Loucy (cell line): ENCODE data around the gene NAALADL2.

ENCODE experiments used
- EZH2phosphoT487 ChIP-seq: fragments of 200-600 bp; IDR thresholded peaks from 2 replicates; pipeline ENCODE4 v1.6.1; 2018; ENCODE audit warnings: antibody characterized with exemption, mild to moderate bottlenecking, moderate library complexity, borderline replicate concordance
- TF ChIP-seq, protein P1 (sequence below): fragments of 200-600 bp; sonication (generic); conservative IDR thresholded peaks from 2 replicates; pipeline ENCODE4 v1.5.1; 2014; ENCODE audit warnings: mild to moderate bottlenecking, antibody characterized with exemption, low read length

- TF ChIP-seq, protein P1, sequence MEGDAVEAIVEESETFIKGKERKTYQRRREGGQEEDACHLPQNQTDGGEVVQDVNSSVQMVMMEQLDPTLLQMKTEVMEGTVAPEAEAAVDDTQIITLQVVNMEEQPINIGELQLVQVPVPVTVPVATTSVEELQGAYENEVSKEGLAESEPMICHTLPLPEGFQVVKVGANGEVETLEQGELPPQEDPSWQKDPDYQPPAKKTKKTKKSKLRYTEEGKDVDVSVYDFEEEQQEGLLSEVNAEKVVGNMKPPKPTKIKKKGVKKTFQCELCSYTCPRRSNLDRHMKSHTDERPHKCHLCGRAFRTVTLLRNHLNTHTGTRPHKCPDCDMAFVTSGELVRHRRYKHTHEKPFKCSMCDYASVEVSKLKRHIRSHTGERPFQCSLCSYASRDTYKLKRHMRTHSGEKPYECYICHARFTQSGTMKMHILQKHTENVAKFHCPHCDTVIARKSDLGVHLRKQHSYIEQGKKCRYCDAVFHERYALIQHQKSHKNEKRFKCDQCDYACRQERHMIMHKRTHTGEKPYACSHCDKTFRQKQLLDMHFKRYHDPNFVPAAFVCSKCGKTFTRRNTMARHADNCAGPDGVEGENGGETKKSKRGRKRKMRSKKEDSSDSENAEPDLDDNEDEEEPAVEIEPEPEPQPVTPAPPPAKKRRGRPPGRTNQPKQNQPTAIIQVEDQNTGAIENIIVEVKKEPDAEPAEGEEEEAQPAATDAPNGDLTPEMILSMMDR = no peak
- no peak for TF ChIP-seq EZH2phosphoT487
Observed at GRCh38 chr3:175392653-175393052, 533.5 kb downstream of the NAALADL2 start.
